Thyroid gland (tissue), 4 donors: ENCODE measurements around the gene ZNF594.

Experiments
- POLR2A ChIP-seq, 2 donors: fragments of 450-650 bp; IDR thresholded peaks; one replicate each; pipeline ENCODE4 v1.6.1; 2017; ENCODE audit warnings: antibody characterized with exemption in 2 of 2, mild to moderate bottlenecking in 2 of 2, moderate library complexity in 1 of 2
- TF ChIP-seq, protein P1 (sequence below), 6 experiments: fragments of 200-600 bp in 3 of 6; fragments of 450-650 bp in 3 of 6; sonication (generic) in 3 of 6; IDR thresholded peaks; one replicate each; pipeline ENCODE4 v1.5.1; 2016 to 2019; ENCODE audit warnings: antibody characterized with exemption in 6 of 6, mild to moderate bottlenecking in 2 of 6, inconsistent platforms in 1 of 6, moderate library complexity in 1 of 6

GRCh38 chr17:5194346-5194745 is 2.7 kb upstream of the ZNF594 start:
- TF ChIP-seq POLR2A (IDR thresholded peaks at IDR 0.05): no peak
- TF ChIP-seq, protein P1, sequence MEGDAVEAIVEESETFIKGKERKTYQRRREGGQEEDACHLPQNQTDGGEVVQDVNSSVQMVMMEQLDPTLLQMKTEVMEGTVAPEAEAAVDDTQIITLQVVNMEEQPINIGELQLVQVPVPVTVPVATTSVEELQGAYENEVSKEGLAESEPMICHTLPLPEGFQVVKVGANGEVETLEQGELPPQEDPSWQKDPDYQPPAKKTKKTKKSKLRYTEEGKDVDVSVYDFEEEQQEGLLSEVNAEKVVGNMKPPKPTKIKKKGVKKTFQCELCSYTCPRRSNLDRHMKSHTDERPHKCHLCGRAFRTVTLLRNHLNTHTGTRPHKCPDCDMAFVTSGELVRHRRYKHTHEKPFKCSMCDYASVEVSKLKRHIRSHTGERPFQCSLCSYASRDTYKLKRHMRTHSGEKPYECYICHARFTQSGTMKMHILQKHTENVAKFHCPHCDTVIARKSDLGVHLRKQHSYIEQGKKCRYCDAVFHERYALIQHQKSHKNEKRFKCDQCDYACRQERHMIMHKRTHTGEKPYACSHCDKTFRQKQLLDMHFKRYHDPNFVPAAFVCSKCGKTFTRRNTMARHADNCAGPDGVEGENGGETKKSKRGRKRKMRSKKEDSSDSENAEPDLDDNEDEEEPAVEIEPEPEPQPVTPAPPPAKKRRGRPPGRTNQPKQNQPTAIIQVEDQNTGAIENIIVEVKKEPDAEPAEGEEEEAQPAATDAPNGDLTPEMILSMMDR (IDR thresholded peaks at IDR 0.05): no peak
